Thymus (tissue), 11 donors: Measurements from ENCODE around the gene VEPH1. TPM values are rescaled to one million over a fixed set of nuclear protein-coding genes. Genes with fewer than 3 reads are reported as not detected.

Experiments
- DNase-seq, 9 donors: peaks; one replicate each; pipeline ENCODE4 v3.0.0-alpha.2; 2013; ENCODE audit warnings: low spot score in 9 of 9, low read depth in 6 of 9, missing footprints in 1 of 9
- H3K27ac ChIP-seq, 2 donors: one replicate each; pipeline ENCODE4 v1.5.1; 2013; ENCODE audit warnings: control low read depth in 1 of 2, low read depth in 1 of 2, low read length in 1 of 2, mild to moderate bottlenecking in 1 of 2, moderate library complexity in 1 of 2
- H3K27me3 ChIP-seq, 2 donors: one replicate each; pipeline ENCODE4 v1.5.1; 2013; ENCODE audit warnings: low read length in 1 of 2; ENCODE audit not compliant: control insufficient read depth in 2 of 2, insufficient read depth in 1 of 2
- H3K36me3 ChIP-seq, 2 donors: one replicate each; pipeline ENCODE4 v1.5.1; 2013; ENCODE audit warnings: low read length in 1 of 2, mild to moderate bottlenecking in 1 of 2, moderate library complexity in 1 of 2; ENCODE audit not compliant: control insufficient read depth in 2 of 2, insufficient read depth in 2 of 2
- H3K4me1 ChIP-seq, 2 donors: one replicate each; pipeline ENCODE4 v1.5.1; 2013; ENCODE audit warnings: low read length in 2 of 2; ENCODE audit not compliant: control insufficient read depth in 2 of 2, insufficient read depth in 2 of 2
- H3K4me3 ChIP-seq, 2 donors: one replicate each; pipeline ENCODE4 v1.5.1; 2013; ENCODE audit warnings: low read length in 2 of 2, control low read depth in 1 of 2, mild to moderate bottlenecking in 1 of 2
- H3K9me3 ChIP-seq, 2 donors: one replicate each; pipeline ENCODE4 v1.5.1; 2013; ENCODE audit warnings: low read length in 1 of 2, mild to moderate bottlenecking in 1 of 2; ENCODE audit not compliant: control insufficient read depth in 2 of 2, insufficient read depth in 1 of 2
- WGBS: extraction: QIAGEN DNeasy Blood & Tissue Kit; methylation state at CpG from one replicate; pipeline ENCODE4 v1.1.7; 2013; 5-methylcytosine and 5-hydroxymethylcytosine counted together
- polyA plus RNA-seq: library from polyadenylated mRNA; stranded (reverse); fragments of 200-250 nt; gene quantifications from one replicate; pipeline ENCODE4 v1.2.3, GENCODE V29; 2013
- total RNA-seq: library from RNA; stranded (reverse); fragments of 120-200 nt; gene quantifications from one replicate; pipeline ENCODE4 v1.2.4, GENCODE V29; 2013
- donor health status: healthy.

Gene VEPH1
- total and polyA plus RNA-seq, 2 donors = 0.19 to 1.5 TPM

GRCh38 chr3:157220211-157220610, 283.0 kb downstream of the VEPH1 start:
- DNase-seq = no peak
- Histone ChIP-seq H3K27me3 (no peaks in the 10 kb centered on the region), H3K27ac (no peak overlapping the region), H3K9me3 (no peaks in the 10 kb centered on the region), H3K36me3 (no peaks in the 10 kb centered on the region), H3K4me1 (no peaks in the 10 kb centered on the region), H3K4me3 (no peak overlapping the region)
- WGBS = 85% methylated on average over 1 of the region's 1 CpG

- H3K36me3 ChIP-seq = no peaks in the 10 kb centered on the region
- H3K27ac ChIP-seq = no peak overlapping the region
- WGBS = 94% methylated on average over 3 of the region's 3 CpGs
- no peak overlapping the region for H3K4me3 ChIP-seq
- DNase-seq = no peak
- H3K9me3 ChIP-seq = no peaks in the 10 kb centered on the region
- no peaks in the 10 kb centered on the region for H3K4me1 ChIP-seq
- no peaks in the 10 kb centered on the region for H3K27me3 ChIP-seq
Measured at GRCh38 chr3:157219215-157219614, 284.0 kb downstream of the VEPH1 start.

Other genes starting within 250 kb of the VEPH1 start
- 1.2 TPM for gene PTX3, start 66.6 kb downstream of the VEPH1 start, total RNA-seq
- gene PTX3, start 66.6 kb downstream of the VEPH1 start, polyA plus RNA-seq = 12.2 TPM